IMR-90 (cell line): Measurements from ENCODE around the gene ZAR1. TPM values are rescaled to one million over a fixed set of nuclear protein-coding genes. Genes with fewer than 3 reads are reported as not detected.

Experiments used
- ATAC-seq: fragments of 200-7000 bp; cut with Tn5 transposase; 2 replicates; pipeline ENCODE4 v1.9.1; 2020; ENCODE audit warnings: low read depth, mild to moderate bottlenecking, moderate library complexity
- BruUV-seq: library from RNA; stranded (reverse); fragments of 400-500 nt; replicated peaks from 2 replicates; lab custom pipeline; 2021; lab: Mats Ljungman, UMichigan
- CTCF ChIA-PET: fragments of 300-600 bp; formaldehyde crosslinking; extraction: SDS; loops from one replicate; lab custom pipeline; 2021; ENCODE audit warnings: antibody characterized with exemption; lab: Yijun Ruan, JAX
- POLR2A ChIA-PET: fragments of 300-600 bp; sonication (Branson Sonifier 250); formaldehyde crosslinking; loops from one replicate; lab custom pipeline; 2022; ENCODE audit warnings: antibody characterized with exemption; ENCODE audit not compliant: unreplicated experiment; lab: Charles Lee
- DNase-seq: peaks from one replicate; pipeline ENCODE4 v3.0.0; 2013
- H2AFZ ChIP-seq: replicated peaks from 2 replicates; pipeline ENCODE3; 2013; ENCODE audit warnings: low read length, mild to moderate bottlenecking; ENCODE audit not compliant: poor library complexity
- H2AK5ac ChIP-seq: 2 replicates; pipeline ENCODE4 v1.6.1; 2013; ENCODE audit warnings: low read depth, low read length, inconsistent platforms
- H2AK9ac ChIP-seq: replicated peaks from 2 replicates; pipeline ENCODE3; 2013; ENCODE audit warnings: mild to moderate bottlenecking, low read depth, low read length, moderate library complexity; ENCODE audit not compliant: poor library complexity
- H2BK120ac ChIP-seq: 2 replicates; pipeline ENCODE4 v1.6.1; 2013; ENCODE audit warnings: low read depth, low read length, inconsistent platforms
- H2BK15ac ChIP-seq: 3 replicates; pipeline ENCODE4 v1.6.1; 2013; ENCODE audit warnings: low read depth, low read length, inconsistent platforms
- H2BK20ac ChIP-seq: 2 replicates; pipeline ENCODE4 v1.6.1; 2013; ENCODE audit warnings: low read depth, mild to moderate bottlenecking, inconsistent platforms, low read length, moderate library complexity
- H2BK5ac ChIP-seq: 2 replicates; pipeline ENCODE4 v1.6.1; 2013; ENCODE audit warnings: mild to moderate bottlenecking, low read depth, low read length, inconsistent platforms; ENCODE audit not compliant: poor library complexity, severe bottlenecking
- H3K14ac ChIP-seq: replicated peaks from 2 replicates; pipeline ENCODE4 v1.6.1; 2013; ENCODE audit warnings: low read depth, low read length, inconsistent platforms
- H3K18ac ChIP-seq: 2 replicates; pipeline ENCODE4 v1.6.1; 2013; ENCODE audit warnings: low read depth, low read length, control low read depth
- H3K23ac ChIP-seq: 2 replicates; pipeline ENCODE4 v1.6.1; 2013; ENCODE audit warnings: low read depth, low read length, inconsistent platforms
- H3K27ac ChIP-seq: 2 replicates; pipeline ENCODE4 v1.5.1; 2013; ENCODE audit warnings: mild to moderate bottlenecking, control low read depth, low read length; ENCODE audit not compliant: insufficient read depth
- H3K27me3 ChIP-seq: 2 replicates; pipeline ENCODE4 v1.6.1; 2013; ENCODE audit warnings: low read length; ENCODE audit not compliant: control insufficient read depth, insufficient read depth
- H3K36me3 ChIP-seq: 2 replicates; pipeline ENCODE4 v1.6.1; 2013; ENCODE audit warnings: low read length, mixed read lengths; ENCODE audit not compliant: control insufficient read depth, insufficient read depth
- H3K4ac ChIP-seq: 2 replicates; pipeline ENCODE4 v1.6.1; 2013; ENCODE audit warnings: low read depth, low read length, inconsistent platforms
- H3K4me1 ChIP-seq: 2 replicates; pipeline ENCODE4 v1.6.1; 2013; ENCODE audit warnings: low read length, mixed read lengths; ENCODE audit not compliant: control insufficient read depth, insufficient read depth
- H3K4me2 ChIP-seq: 2 replicates; pipeline ENCODE4 v1.6.1; 2013; ENCODE audit warnings: low read depth, mild to moderate bottlenecking, control low read depth, low read length, moderate library complexity
- H3K4me3 ChIP-seq: 2 replicates; pipeline ENCODE4 v1.5.1; 2013; ENCODE audit warnings: low read depth, mild to moderate bottlenecking, control low read depth, low read length, moderate library complexity; ENCODE audit not compliant: insufficient read depth
- H3K56ac ChIP-seq: 2 replicates; pipeline ENCODE4 v1.6.1; 2013; ENCODE audit warnings: low read length, inconsistent platforms; ENCODE audit not compliant: insufficient read depth; ENCODE audit errors: extremely low read depth
- H3K79me1 ChIP-seq, 2 experiments: 2 replicates each; pipeline ENCODE4 v1.6.1; 2013; ENCODE audit warnings: low read length in 2 of 2, inconsistent platforms in 1 of 2, low read depth in 1 of 2
- H3K9ac ChIP-seq: 2 replicates; pipeline ENCODE4 v1.6.1; 2013; ENCODE audit warnings: low read depth, low read length, control low read depth
- H3K9me1 ChIP-seq: 2 replicates; pipeline ENCODE4 v1.6.1; 2013; ENCODE audit warnings: low read length, inconsistent platforms; ENCODE audit not compliant: insufficient read depth
- H3K9me3 ChIP-seq: 2 replicates; pipeline ENCODE4 v1.6.1; 2013; ENCODE audit warnings: low read length; ENCODE audit not compliant: control insufficient read depth, insufficient read depth
- H4K20me1 ChIP-seq: 2 replicates; pipeline ENCODE4 v1.6.1; 2013; ENCODE audit warnings: low read length, inconsistent platforms; ENCODE audit not compliant: insufficient read depth
- H4K5ac ChIP-seq: 2 replicates; pipeline ENCODE4 v1.6.1; 2013; ENCODE audit warnings: mild to moderate bottlenecking, low read depth, low read length, control low read depth
- H4K8ac ChIP-seq, 2 experiments: 2 replicates each; pipeline ENCODE4 v1.6.1; 2013; ENCODE audit warnings: low read depth in 2 of 2, low read length in 2 of 2, control low read depth in 1 of 2, inconsistent platforms in 1 of 2
- H4K91ac ChIP-seq: 2 replicates; pipeline ENCODE4 v1.6.1; 2013; ENCODE audit warnings: low read depth, low read length, inconsistent platforms; ENCODE audit not compliant: insufficient read depth
- CHD1 ChIP-seq: IDR thresholded peaks from 2 replicates; pipeline ENCODE4 v1.6.1; 2012; ENCODE audit warnings: low read depth, low read length, improper control_type of control experiment
- CTCF ChIP-seq: conservative IDR thresholded peaks from 2 replicates; pipeline ENCODE4 v1.5.1; 2012; ENCODE audit warnings: mild to moderate bottlenecking, low read depth, low read length, improper control_type of control experiment
- FOS ChIP-seq: fragments of 150-350 bp; IDR thresholded peaks from 2 replicates; pipeline ENCODE4 v1.6.1; 2016; ENCODE audit warnings: low read depth, low read length
- MAZ ChIP-seq: IDR thresholded peaks from 2 replicates; pipeline ENCODE4 v1.6.1; 2012; ENCODE audit warnings: low read depth, mild to moderate bottlenecking, low read length, improper control_type of control experiment, moderate library complexity, borderline replicate concordance
- MXI1 ChIP-seq: IDR thresholded peaks from 2 replicates; pipeline ENCODE4 v1.6.1; 2012; ENCODE audit warnings: low read depth, mild to moderate bottlenecking, low read length, moderate library complexity, borderline replicate concordance
- NFE2L2 ChIP-seq: fragments of 150-350 bp; IDR thresholded peaks from 2 replicates; pipeline ENCODE4 v1.6.1; 2016; ENCODE audit warnings: low read depth, mild to moderate bottlenecking, low read length
- POLR2A ChIP-seq: IDR thresholded peaks from 2 replicates; pipeline ENCODE4 v1.6.1; 2012; ENCODE audit warnings: mild to moderate bottlenecking, low read depth, low read length
- RCOR1 ChIP-seq: IDR thresholded peaks from 2 replicates; pipeline ENCODE4 v1.6.1; 2012; ENCODE audit warnings: mild to moderate bottlenecking, low read length, improper control_type of control experiment; ENCODE audit not compliant: insufficient replicate concordance
- RFX5 ChIP-seq: IDR thresholded peaks from 2 replicates; pipeline ENCODE4 v1.8.0; 2012; ENCODE audit warnings: low read depth, mild to moderate bottlenecking, low read length, moderate library complexity
- SMC3 ChIP-seq: fragments of 150-350 bp; IDR thresholded peaks from 2 replicates; pipeline ENCODE4 v1.6.1; 2016; ENCODE audit warnings: low read depth, mild to moderate bottlenecking, antibody characterized with exemption, low read length, moderate library complexity
- WGBS, 2 experiments: methylation state at CpG; one replicate each; pipeline versions ENCODE4 v1.1.5 to v1.1.7; 2013; ENCODE audit warnings: missing lambda C conversion rate in 2 of 2; ENCODE audit not compliant: insufficient read length in 1 of 2; ENCODE audit errors: extremely low coverage in 2 of 2; 5-methylcytosine and 5-hydroxymethylcytosine counted together
- dilution Hi-C: fragments of 300-500 bp; cut with HindIII; formaldehyde crosslinking; loops from one replicate; pipeline ENCODE4 v1.14.3; 2018; ENCODE audit warnings: low sequenced_read_pairs; ENCODE audit not compliant: unreplicated experiment
- in situ Hi-C: fragments of 300-500 bp; cut with MboI; formaldehyde crosslinking; loops from 3 replicates; pipeline ENCODE4 v1.14.3; 2019; ENCODE audit warnings: low sequenced_read_pairs, inconsistent platforms, mixed read lengths
- intact Hi-C: fragments of 100-400 bp; cut with micrococcal nuclease; formaldehyde crosslinking; loops from 2 replicates; pipeline ENCODE4 v1.10.0; 2022
- polyA plus RNA-seq, 3 experiments: library from polyadenylated mRNA; depleted of rRNA; stranded (reverse); fragments of >200 nt; gene quantifications; 2 replicates each; pipeline ENCODE4 v1.2.3, GENCODE V29; 2012; ENCODE audit warnings: low replicate concordance in 1 of 3
- total RNA-seq: library from RNA; depleted of rRNA; stranded (reverse); fragments of >200 nt; gene quantifications from 2 replicates; pipeline ENCODE4 v1.2.3, GENCODE V29; 2012

Gene ZAR1
- total and polyA plus RNA-seq, 2 of the 4 experiments (the other 2 are of a cell fraction), result not detected

- Histone ChIP-seq H3K9ac (no peak overlapping the region), H3K79me1 (no peaks in the 10 kb centered on the region), H3K4ac (no peak overlapping the region), H2BK120ac (no peak overlapping the region), H4K20me1 (no peaks in the 10 kb centered on the region), H3K4me3 (no peak overlapping the region), H2BK15ac (no peak overlapping the region), H4K5ac (no peak overlapping the region), H3K4me2 (no peak overlapping the region), H3K9me3 (no peaks in the 10 kb centered on the region), H3K23ac (no peak overlapping the region), H4K8ac (no peak overlapping the region), H2AFZ (no peak overlapping the region), H2AK9ac (no peak overlapping the region), H3K18ac (no peak overlapping the region), H3K56ac (no peak overlapping the region), H2AK5ac (no peak overlapping the region), H3K9me1 (no peaks in the 10 kb centered on the region), H3K27me3 (peaks cover 1% of the 10 kb centered on the region), H2BK20ac (no peak overlapping the region), H2BK5ac (no peak overlapping the region), H3K27ac (no peak overlapping the region), H3K4me1 (no peaks in the 10 kb centered on the region), H3K14ac (no peak overlapping the region), H3K36me3 (no peaks in the 10 kb centered on the region), H4K91ac (no peak overlapping the region)
- in situ Hi-C loops (no loop called here), intact Hi-C loops (no loop called here), dilution Hi-C loops (no loop called here)
- POLR2A ChIA-PET, result no interaction called here
- ATAC-seq (no peak), DNase-seq (no peak)
- no peak for TF ChIP-seq MAZ
- TF ChIP-seq NFE2L2, result no peak
- TF ChIP-seq RFX5, result no peak
- no peak for TF ChIP-seq FOS
- no peak for TF ChIP-seq POLR2A
- no peak for TF ChIP-seq RCOR1
- TF ChIP-seq CTCF, result no peak
- TF ChIP-seq CHD1, result no peak
- TF ChIP-seq MXI1, result no peak
- no peak for TF ChIP-seq SMC3
- no TSS peak for BruUV-seq
- CTCF ChIA-PET, result no interaction called here
- no CpG with 5 or more reads among the region's 1 CpG for WGBS, 2 experiments
Observed at GRCh38 chr4:48470137-48470536, 19.9 kb upstream of the ZAR1 start.
